Upper lobe of right lung (tissue), 1 donor: ENCODE results near the gene FGD1. TPM values are rescaled to one million over a fixed set of nuclear protein-coding genes. Genes with fewer than 3 reads are reported as not detected.

Experiments
- ATAC-seq: fragments of 200-7000 bp; cut with Tn5 transposase; one replicate; pipeline ENCODE4 v1.9.1; 2020; ENCODE audit warnings: mild to moderate bottlenecking, moderate library complexity
- DNase-seq: peaks from one replicate; pipeline ENCODE4 v3.0.0-alpha.2; 2020
- H3K27ac ChIP-seq: fragments of 200-600 bp; one replicate; pipeline ENCODE4 v1.8.0; 2022
- H3K27me3 ChIP-seq: fragments of 200-600 bp; one replicate; pipeline ENCODE4 v1.8.0; 2022; ENCODE audit warnings: mild to moderate bottlenecking
- H3K36me3 ChIP-seq: fragments of 200-600 bp; one replicate; pipeline ENCODE4 v1.8.0; 2022
- H3K4me1 ChIP-seq: fragments of 200-600 bp; one replicate; pipeline ENCODE4 v1.8.0; 2022
- H3K4me3 ChIP-seq: fragments of 200-600 bp; one replicate; pipeline ENCODE4 v1.8.0; 2022; ENCODE audit warnings: mild to moderate bottlenecking
- H3K9me3 ChIP-seq: fragments of 200-600 bp; one replicate; pipeline ENCODE4 v1.8.0; 2022
- CTCF ChIP-seq: fragments of 200-600 bp; IDR thresholded peaks from one replicate; pipeline ENCODE4 v1.8.0; 2022; ENCODE audit warnings: antibody characterized with exemption
- intact Hi-C: fragments of 100-400 bp; cut with DNase I; formaldehyde crosslinking; loops from one replicate; pipeline ENCODE4 v1.11.0; 2022
- total RNA-seq: library from RNA; stranded (reverse); fragmentation: NEBNext Ultra II Directional; extraction: Animal tissue kit (Norgen Biotek cat#: 25700); gene quantifications from one replicate; pipeline ENCODE4 v1.2.1, GENCODE V29; 2021
- donor health status: DM: no; HTN: yes; CAD: no; lungs with severe emphysema.

Gene FGD1
- total RNA-seq, 1 donor from 2014 or later: 3.7 TPM

- Histone ChIP-seq H3K9me3 (no peaks in the 10 kb centered on the region), H3K4me1 (no peaks in the 10 kb centered on the region), H3K27ac (no peak overlapping the region), H3K36me3 (no peaks in the 10 kb centered on the region), H3K27me3 (no peaks in the 10 kb centered on the region), H3K4me3 (no peak overlapping the region)
- TF ChIP-seq CTCF: no peak
- DNase-seq: no peak
- no peak for ATAC-seq
- intact Hi-C loops: no loop called here
Measured at GRCh38 chrX:54419559-54420302, 76.3 kb downstream of the FGD1 start.

GRCh38 chrX:54416965-54417364 lies 79.1 kb downstream of the FGD1 start:
- Histone ChIP-seq H3K27me3 (no peaks in the 10 kb centered on the region), H3K4me3 (no peak overlapping the region), H3K36me3 (no peaks in the 10 kb centered on the region), H3K4me1 (no peaks in the 10 kb centered on the region), H3K9me3 (no peaks in the 10 kb centered on the region), H3K27ac (no peak overlapping the region)
- TF ChIP-seq CTCF: no peak
- intact Hi-C loops: no loop called here
- no peak for ATAC-seq
- no peak for DNase-seq

GRCh38 chrX:54415534-54416350 lies 80.3 kb downstream of the FGD1 start:
- no peaks in the 10 kb centered on the region for H3K9me3 ChIP-seq
- no peak for DNase-seq

GRCh38 chrX:54413753-54414152 lies 82.3 kb downstream of the FGD1 start:
- H3K4me1 ChIP-seq: no peaks in the 10 kb centered on the region
- ATAC-seq: no peak
- DNase-seq: no peak
- no peaks in the 10 kb centered on the region for H3K27me3 ChIP-seq
- H3K9me3 ChIP-seq: no peaks in the 10 kb centered on the region
- no peaks in the 10 kb centered on the region for H3K36me3 ChIP-seq
- H3K27ac ChIP-seq: no peak overlapping the region
- TF ChIP-seq CTCF: no peak
- intact Hi-C loops: no loop called here
- no peak overlapping the region for H3K4me3 ChIP-seq

More at GRCh38 chrX:54415534-54416350, 80.3 kb downstream of the FGD1 start:
- Histone ChIP-seq H3K27ac (no peak overlapping the region), H3K36me3 (no peaks in the 10 kb centered on the region), H3K4me3 (no peak overlapping the region), H3K4me1 (no peaks in the 10 kb centered on the region), H3K27me3 (no peaks in the 10 kb centered on the region)
- intact Hi-C loops: no loop called here
- TF ChIP-seq CTCF: no peak
- ATAC-seq: no peak

GRCh38 chrX:54411732-54412131 lies 84.3 kb downstream of the FGD1 start:
- intact Hi-C loops: no loop called here
- ATAC-seq (no peak), DNase-seq (no peak)
- H3K4me3 ChIP-seq: no peak overlapping the region
- no peaks in the 10 kb centered on the region for H3K36me3 ChIP-seq
- H3K9me3 ChIP-seq: no peaks in the 10 kb centered on the region
- no peaks in the 10 kb centered on the region for H3K4me1 ChIP-seq
- H3K27ac ChIP-seq: no peak overlapping the region
- no peaks in the 10 kb centered on the region for H3K27me3 ChIP-seq
- TF ChIP-seq CTCF: no peak
